CD4-positive, alpha-beta T cell treated with Interleukin-2 at 100 ng/mL for 4 hours (primary cell): ENCODE measurements around the gene NTMT1.
"Not testable (repeated sequence)": the region's sequence is repeated elsewhere in the genome, so short reads cannot be mapped to it uniquely, and the experiment has no call there.

Experiments
- DNase-seq: peaks from one replicate; pipeline ENCODE4 v3.0.0-alpha.2; 2020; ENCODE audit warnings: low spot score

Gene NTMT1

GRCh38 chr9:129615407-129616285 is 10.3 kb upstream of the NTMT1 start:
- DNase-seq = no peak

DNA sequence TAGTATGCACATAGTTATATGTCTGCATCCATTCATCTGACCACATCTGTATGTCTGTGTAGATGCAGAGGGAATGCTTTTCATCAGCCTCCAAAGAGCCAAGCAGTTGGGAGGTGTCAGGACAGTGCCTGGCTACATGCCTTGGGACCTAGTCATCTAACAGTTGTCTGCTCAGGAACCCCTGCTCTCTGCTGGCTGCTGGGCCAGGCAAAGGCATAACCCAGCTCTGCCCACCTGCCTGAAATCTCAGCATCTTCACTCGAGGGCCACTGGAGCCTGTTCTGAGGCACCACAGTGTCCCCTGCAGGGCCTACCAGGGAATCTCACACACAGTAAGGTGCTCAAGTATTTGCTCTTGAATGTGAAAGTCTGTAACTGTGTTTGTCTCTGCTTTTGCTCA is 8.8 kb upstream of the NTMT1 start:
- no peak for DNase-seq

GRCh38 chr9:129619787-129620668 is 5.9 kb upstream of the NTMT1 start:
- DNase-seq = no peak

- DNase-seq = no peak
Measured at GRCh38 chr9:129620669-129621295, 5.2 kb upstream of the NTMT1 start, which contains the start of gene C9orf50. Gene C9orf50, minus strand, starts transcription at chr9:129621101. Its CDS starts 527 bp downstream, at chr9:129620574.

DNA sequence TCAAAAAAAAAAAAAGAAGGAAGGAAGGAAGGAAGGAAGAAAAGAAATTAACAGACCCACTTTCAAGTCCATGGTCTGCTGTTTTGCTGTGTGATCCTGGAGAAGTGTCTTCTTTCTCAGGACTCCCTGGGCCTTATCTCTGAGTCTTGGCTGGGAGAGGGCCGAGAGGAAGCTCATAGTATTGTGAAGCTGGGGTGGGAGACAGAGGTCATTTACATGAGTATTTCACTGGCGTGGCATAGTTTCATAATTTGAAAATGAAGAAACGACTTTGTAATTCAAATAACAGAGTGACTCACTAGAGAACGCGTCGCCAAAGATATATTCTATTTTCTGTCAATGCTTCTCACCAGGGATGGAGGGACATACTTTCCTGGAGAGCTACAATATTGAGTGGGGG is 2.6 kb upstream of the NTMT1 start:
- DNase-seq = no peak

- DNase-seq = peak; percentile 71
Measured at GRCh38 chr9:129624168-129624759, 1.7 kb upstream of the NTMT1 start.

- DNase-seq = peak; percentile 31
Measured at GRCh38 chr9:129624947-129625346, 1.0 kb upstream of the NTMT1 start.

DNA sequence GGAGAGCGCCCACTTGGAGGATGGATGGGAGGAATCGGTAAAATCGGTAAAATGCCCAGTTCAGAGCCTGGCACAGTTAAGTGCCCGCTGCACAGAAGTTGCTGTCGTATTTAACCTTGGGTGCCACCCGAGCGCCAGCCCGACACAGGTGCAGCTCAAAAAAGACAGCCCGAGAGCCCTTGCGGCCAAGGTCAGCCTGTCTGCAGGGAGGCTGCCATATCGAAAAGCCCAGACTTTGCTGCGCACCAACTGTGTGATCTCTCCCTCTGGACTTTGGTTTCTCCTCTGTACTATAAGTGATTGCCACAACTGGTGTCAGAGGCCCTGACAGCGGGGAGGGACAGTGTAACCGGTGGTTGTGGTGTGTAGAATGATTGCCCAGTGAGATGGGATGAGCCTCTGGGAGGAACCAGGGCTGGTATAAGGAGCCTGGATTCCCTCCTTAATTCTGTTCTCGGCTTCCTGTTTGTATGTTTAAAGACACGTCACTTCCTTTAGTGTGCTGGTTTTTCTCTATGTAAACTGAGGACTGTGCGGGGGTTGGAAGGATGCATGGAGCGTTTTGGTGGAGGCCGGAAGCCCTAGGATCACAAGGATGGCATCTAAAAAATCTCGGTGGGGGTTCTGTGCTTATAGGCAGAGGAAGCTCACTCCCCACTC is 792 bp downstream of the NTMT1 start:
- peak; percentile 36 for DNase-seq

DNA sequence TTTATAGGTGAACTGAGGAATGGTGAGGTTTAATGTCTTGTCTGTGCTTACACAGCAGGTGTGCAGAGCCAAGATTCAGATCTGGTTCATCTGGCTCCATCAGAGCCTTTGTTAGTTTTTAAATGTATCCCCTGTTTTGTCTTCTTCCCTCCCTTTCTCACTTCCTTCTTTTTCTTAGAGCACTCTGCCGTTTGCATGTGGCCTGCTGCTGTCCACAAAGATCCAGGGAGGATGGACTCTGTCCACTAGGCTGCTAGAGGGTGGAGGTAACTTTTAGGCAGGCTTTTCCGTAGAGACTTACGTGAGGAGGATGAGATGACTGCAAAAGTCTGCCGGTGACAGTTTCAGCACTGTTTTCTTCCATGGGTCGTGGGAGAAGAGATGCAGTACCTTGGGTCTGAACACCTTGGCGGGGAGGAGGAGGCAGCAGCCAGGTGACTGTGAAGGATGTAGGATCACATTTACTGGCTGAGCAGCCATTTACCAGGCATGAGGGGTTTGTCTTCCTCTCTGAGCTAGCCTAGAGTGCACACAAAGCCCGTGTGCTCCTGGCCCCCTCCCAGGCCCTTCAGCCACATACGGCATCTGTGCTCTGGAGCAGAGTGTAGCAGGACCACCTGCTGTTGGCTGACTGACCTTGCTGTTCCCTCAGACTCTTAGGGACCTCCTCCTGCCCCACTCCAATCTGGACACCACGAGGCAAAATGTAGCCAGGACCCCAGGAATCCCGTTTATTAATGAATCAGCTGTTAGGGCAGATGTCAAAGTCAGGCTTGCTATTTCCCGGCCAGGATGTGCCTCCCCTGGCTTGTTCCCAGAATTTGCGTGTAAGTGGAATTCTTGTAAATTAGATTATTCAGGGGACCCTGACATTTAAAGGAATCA is 1.8 kb downstream of the NTMT1 start:
- DNase-seq = no peak

DNA sequence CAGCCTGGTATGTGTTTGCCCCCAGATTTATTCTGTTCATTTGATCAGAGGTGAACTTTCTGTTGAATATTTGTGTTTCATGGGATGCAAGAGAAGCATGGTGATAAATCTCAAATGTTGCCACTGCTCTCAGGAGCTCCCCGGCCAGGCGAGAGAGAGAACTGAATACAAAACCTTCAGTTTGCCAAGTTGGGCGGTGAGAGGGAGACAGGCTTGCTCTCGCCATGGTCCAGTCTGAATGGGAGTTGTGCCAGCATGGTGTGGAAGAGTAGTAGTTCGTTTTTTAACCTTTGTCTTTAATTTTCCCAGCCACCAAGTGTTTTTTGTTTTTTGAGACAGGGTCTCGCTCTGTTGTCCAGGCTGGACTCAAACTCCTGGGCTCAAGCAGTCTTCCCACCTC is 2.7 kb downstream of the NTMT1 start:
- no peak for DNase-seq

DNA sequence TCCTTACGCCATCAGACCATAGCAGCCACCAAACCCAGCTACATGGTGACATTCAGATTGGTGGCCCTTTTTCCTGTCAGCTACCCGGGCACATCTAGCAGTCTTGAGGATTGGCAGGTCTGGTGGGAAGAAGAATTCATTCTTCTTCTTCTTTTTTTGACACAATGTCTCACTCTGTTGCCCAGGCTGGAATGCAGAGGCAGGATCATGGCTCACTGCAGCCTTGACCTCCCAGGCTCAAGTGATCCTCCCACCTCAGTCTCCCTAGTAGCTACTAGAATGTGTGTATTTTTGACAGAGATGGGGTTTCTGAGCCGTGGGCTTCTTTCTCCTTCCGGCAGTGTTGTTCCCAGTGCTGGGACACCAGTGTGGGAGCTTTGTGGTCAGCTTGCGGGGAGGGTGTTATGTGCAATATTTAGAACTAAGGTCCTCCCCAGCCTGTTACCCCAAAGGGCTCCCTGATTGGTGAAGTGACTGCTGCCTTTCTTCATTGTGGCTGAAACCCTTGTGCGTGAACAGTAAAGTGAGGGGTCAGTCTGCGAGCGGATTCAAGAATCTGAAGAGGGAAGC is 3.4 kb downstream of the NTMT1 start:
- no peak for DNase-seq

GRCh38 chr9:129630967-129631673 is 5.2 kb downstream of the NTMT1 start:
- no peak for DNase-seq

DNA sequence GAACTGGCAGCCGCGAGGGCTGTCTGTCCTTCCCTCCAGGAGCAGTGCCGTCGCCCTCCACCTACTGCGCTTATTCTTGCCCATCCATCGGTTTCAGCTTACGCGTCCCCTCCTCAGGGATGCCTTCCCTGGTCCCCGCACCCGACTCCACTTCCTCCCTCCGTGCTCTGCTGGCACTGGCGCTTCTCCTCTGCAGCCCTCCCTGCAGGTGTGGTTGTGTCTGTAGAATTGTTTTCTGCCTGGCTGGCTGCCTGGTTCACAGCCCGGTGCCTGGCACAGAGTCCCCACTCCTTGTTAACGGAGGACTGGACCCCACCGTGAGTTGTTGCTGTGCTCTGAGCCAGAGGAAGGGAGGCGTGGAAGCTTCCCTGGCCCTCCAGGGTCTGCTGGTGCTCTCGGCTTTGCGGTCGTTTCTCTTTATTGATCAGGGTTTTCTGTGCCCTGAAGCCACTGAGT is 5.7 kb downstream of the NTMT1 start:
- DNase-seq = no peak

- no peak for DNase-seq
Measured at GRCh38 chr9:129632460-129632859, 6.5 kb downstream of the NTMT1 start.

- DNase-seq = no peak
Measured at GRCh38 chr9:129633207-129633606, 7.2 kb downstream of the NTMT1 start.

GRCh38 chr9:129633848-129634247 is 7.9 kb downstream of the NTMT1 start:
- DNase-seq = no peak

DNA sequence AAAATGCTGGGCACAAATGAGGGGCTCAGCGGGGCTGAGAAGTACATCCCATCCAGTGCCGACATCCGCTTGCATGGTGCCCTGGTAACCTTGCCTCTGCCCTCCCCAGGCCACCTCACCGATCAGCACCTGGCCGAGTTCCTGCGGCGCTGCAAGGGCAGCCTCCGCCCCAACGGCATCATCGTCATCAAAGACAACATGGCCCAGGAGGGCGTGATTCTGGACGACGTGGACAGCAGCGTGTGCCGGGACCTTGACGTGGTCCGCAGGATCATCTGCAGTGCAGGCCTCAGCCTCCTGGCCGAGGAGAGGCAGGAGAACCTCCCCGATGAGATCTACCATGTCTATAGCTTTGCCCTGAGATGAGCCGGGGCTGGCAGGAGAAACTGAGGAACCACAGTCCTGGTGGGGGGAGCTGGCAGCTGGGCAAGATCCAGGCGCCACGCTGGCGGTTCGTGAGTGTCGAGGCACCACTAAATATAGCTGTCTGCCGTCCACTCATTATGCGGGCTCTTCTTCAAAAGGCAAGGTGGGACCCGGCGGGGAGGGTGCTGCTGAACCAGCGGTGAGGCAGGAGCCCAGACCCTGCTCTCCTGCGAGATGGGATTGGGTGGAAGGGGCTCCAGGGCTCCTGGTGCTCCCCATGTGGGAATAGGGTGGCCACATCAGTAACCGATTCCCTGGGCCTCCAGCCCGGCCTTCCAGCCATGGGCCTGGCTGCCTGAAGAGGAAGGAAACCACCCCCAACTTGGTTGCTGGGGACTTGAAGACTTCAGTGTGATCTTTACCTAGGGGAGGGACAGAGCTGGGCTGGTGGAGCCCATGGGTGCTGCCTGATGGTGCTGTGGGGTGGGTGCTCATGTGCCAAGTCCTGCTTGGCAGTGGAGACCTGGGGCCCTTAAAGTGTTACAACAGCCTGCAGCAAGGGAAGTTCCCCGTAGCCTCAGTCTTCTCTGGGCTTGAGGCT is 9.4 kb downstream of the NTMT1 start:
- no peak for DNase-seq

DNA sequence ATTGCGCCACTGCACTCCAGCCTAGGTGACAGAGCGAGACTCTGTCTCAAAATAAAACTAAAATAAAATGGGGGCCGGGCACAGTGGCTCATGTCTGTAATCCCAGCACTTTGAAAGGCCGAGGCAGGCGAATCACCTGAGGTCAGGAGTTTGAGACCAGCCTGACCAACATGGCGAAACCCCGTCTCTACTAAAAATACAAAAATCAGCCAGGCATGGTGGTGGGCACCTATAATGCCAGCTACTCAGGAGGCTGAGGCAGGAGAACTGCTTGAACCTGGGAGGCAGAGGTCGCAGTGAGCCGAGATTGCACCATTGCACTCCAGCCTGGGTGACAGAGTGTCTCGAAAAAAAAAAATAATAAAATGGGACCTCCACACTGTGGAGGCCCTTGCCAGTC is 10.4 kb downstream of the NTMT1 start:
- DNase-seq = not testable (repeated sequence)
